Mesodermal cell (in vitro differentiated cells): ENCODE measurements around the gene CLIC5.

ENCODE experiments used
- H3K27ac ChIP-seq: 2 replicates; pipeline ENCODE4 v1.7.0; 2013; ENCODE audit warnings: mild to moderate bottlenecking, low read depth, low read length, moderate library complexity; ENCODE audit not compliant: severe bottlenecking
- H3K36me3 ChIP-seq: 2 replicates; pipeline ENCODE4 v1.7.1; 2013; ENCODE audit warnings: mild to moderate bottlenecking, low read length, moderate library complexity; ENCODE audit not compliant: control insufficient read depth, insufficient read depth
- H3K4me1 ChIP-seq: one replicate; pipeline ENCODE4 v1.7.1; 2013; ENCODE audit warnings: mild to moderate bottlenecking, low read length; ENCODE audit not compliant: insufficient read depth, control insufficient read depth, poor library complexity, severe bottlenecking
- H3K4me3 ChIP-seq: 2 replicates; pipeline ENCODE4 v1.7.0; 2013; ENCODE audit warnings: low read length, control low read depth, mild to moderate bottlenecking; ENCODE audit not compliant: insufficient read depth, poor library complexity, severe bottlenecking; ENCODE audit errors: extremely low read depth
- H3K9me3 ChIP-seq: 2 replicates; pipeline ENCODE4 v1.7.1; 2013; ENCODE audit warnings: mild to moderate bottlenecking, low read length, moderate library complexity; ENCODE audit not compliant: control insufficient read depth
- WGBS, 2 experiments: methylation state at CpG; one replicate each; pipeline ENCODE4 v1.1.5; 2013; ENCODE audit warnings: missing lambda C conversion rate in 2 of 2; ENCODE audit not compliant: insufficient coverage in 2 of 2; 5-methylcytosine and 5-hydroxymethylcytosine counted together

CLIC5 gene

DNA sequence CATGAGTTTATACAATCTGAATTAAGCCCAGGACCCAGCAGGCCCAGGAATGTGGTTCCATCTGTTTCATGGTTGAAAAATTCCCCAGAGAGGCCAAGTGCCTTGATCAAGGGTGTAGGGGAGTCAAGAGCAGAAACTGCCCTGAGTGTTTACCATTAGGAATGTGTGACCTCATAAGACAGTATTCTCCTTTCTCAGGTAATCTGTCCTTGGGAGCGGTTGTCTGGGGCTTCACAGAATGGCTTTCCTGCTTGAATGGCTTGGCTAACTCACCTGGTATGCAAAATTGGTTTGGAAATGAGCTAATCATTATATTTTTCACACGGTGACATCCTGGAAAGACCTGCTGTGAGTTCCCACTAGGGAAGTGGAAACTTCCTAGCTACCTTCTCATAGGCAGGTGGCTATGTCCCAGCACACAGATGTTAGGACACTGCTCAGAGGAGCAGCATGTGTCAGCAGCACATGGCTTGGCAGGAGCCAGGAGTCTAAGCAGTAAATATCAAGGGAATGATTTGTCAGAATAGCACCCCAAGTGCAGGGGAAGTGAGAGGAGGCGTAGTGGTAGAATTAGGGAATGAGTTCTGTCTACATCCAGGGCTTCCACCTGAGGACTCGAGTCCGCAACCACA, 17.7 kb downstream of the CLIC5 start:
- no peak overlapping the region for H3K4me3 ChIP-seq
- H3K4me1 ChIP-seq = no peaks in the 10 kb centered on the region
- no peaks in the 10 kb centered on the region for H3K36me3 ChIP-seq
- 73 to 89% methylated on average over 2 to 3 of the region's 5 CpGs for WGBS, 2 experiments
- no peaks in the 10 kb centered on the region for H3K9me3 ChIP-seq
- no peak overlapping the region for H3K27ac ChIP-seq

DNA sequence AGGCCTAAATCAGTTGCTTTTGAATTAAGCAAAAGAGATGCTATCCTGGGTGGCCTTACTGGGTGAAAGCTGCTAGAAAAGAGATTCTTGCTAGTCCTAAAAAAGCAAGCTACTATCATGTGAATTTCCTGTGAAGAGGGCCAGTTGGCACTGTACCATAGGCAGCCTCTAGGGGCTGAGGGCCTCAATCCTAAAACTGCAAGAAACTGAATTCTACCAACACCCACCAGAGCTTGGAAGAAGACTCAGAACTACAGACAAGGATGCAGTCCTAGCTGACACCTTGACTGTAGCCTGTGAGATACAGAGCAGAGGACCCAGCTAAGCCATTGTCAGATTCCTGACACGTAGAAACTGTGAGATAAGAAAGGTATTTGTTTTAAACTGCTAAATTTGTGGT, 24.5 kb downstream of the CLIC5 start:
- Histone ChIP-seq H3K4me3 (no peak overlapping the region), H3K36me3 (no peaks in the 10 kb centered on the region), H3K27ac (no peak overlapping the region), H3K4me1 (no peaks in the 10 kb centered on the region), H3K9me3 (no peaks in the 10 kb centered on the region)
- WGBS, 2 experiments = no CpG with 5 or more reads among the region's 1 CpG

DNA sequence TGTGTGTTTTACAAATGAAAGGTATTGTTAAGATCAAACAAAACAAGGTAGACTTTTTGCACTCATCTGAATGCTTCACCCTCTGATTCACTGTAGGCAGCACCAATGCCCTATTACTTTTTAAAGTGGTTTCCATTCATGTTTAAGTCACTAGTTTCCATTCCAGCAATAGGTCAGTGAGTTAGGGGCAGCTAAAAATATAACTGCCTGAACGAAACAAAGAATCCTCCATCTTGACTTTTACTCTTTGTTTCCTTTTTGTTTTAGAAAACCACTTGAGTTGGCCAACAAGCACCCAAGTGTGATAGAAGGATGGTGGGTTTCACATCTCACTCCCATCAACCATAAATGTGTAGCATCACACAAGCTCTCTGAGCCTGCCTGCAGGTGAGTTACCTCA, 25.5 kb downstream of the CLIC5 start:
- Histone ChIP-seq H3K36me3 (no peaks in the 10 kb centered on the region), H3K4me1 (no peaks in the 10 kb centered on the region), H3K27ac (no peak overlapping the region), H3K4me3 (no peak overlapping the region), H3K9me3 (no peaks in the 10 kb centered on the region)
- no CpG with 5 or more reads among the region's 1 CpG for WGBS, 2 experiments

DNA sequence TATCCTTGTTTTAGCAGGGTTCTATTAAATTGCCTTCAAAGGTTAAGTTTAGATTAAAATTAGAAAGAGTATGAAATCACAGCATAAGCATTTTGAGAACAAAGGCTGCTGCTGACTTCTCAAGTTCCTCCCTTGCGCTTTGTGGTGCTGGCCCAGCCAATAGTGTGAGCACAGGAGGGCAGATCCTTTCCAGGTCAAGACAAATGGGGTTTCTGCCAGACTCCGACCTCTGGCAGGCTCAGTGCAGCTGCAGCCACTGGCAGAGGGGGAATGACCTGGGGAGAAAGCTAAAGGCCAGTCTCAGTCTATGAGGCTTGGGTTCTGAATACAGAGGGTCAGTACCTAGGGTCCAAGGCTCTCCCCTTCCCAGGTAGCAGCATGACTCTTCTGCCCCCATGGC, 27.0 kb downstream of the CLIC5 start:
- Histone ChIP-seq H3K9me3 (no peaks in the 10 kb centered on the region), H3K4me3 (no peak overlapping the region), H3K36me3 (no peaks in the 10 kb centered on the region), H3K4me1 (no peaks in the 10 kb centered on the region), H3K27ac (no peak overlapping the region)
- WGBS, 2 experiments = 74 to 86% methylated on average over 2 of the region's 2 CpGs

DNA sequence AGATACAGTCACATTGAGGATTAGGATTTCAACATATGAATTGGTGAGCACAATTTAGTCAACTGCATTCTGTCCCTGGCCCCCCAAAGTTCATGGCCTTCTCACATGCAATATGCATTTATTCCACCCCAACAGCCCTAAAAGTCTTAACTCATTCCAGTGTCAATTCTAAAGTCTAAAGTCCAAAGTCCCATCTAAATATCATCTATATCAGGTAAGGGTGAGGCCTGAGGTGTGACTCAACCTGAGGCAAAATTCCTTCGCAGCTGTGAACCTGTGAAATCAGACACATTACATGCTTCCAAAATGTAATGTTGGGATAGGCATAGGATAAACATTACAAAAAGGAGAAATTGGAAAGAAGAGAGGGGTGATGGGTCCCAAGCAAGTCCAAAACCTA, 27.8 kb downstream of the CLIC5 start:
- no peak overlapping the region for H3K27ac ChIP-seq
- no peak overlapping the region for H3K4me3 ChIP-seq
- H3K4me1 ChIP-seq = no peaks in the 10 kb centered on the region
- no peaks in the 10 kb centered on the region for H3K9me3 ChIP-seq
- H3K36me3 ChIP-seq = no peaks in the 10 kb centered on the region
- WGBS, 2 experiments = no CpG with 5 or more reads among the region's 1 CpG

DNA sequence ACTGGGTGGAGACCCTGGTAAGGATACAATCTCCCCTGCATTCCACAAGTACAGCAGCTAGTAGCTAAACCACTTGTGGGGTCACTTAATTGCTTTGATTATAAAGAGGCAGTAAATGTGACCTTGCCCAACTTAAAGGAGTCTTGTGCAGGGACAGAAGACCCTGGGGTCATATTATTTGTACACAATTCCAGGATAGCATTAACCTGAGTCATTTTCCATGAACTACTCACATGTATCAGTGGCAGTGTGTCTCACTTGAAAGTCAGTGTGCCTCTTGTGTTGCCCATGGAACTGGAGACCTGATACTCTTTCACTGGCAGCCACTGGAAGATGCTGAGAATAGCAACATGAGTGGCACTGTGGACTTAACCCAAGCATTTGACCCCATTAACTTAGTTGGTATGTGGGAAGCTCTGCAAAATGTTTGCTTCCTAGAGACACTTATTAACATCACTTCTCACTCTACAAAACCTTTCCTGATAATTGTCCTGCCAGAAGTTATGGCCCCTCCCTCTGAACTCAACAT, 28.9 kb downstream of the CLIC5 start:
- Histone ChIP-seq H3K27ac (no peak overlapping the region), H3K4me1 (no peaks in the 10 kb centered on the region), H3K9me3 (no peaks in the 10 kb centered on the region), H3K4me3 (no peak overlapping the region), H3K36me3 (no peaks in the 10 kb centered on the region)

DNA sequence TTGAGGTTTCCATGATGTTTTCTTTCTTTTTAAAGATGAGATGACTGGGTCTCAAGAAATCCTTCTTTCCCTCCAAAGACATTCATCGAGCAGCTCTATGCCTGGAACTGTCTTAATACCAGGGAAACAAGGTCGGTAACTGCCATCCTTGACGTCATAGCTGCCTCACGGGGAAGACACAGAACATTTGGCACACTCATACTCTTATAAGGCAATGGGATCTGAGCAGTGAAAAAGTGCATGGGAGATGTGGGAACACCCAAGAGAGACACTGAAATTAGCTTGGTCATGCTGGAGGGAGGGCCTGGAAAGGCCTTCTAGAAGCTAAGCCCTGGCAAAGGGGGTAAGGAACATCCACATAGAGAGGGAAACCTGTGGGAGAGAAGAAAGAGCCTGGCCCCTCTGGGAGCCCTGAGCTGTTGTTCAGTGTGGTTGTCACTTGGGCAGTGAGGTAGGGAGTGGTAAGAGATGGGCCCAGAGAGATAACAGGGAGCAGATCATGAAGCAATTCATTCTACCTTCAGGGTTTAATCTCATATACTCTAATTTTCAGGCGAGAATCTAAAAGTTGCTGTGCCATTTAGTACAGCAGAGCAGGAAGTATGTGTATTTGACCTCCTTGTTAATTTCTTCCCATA, 30.8 kb downstream of the CLIC5 start:
- H3K27ac ChIP-seq = no peak overlapping the region
- 81% methylated on average over 4 of the region's 5 CpGs; no CpG with 5 or more reads in 1 of the 2 experiments for WGBS, 2 experiments
- no peaks in the 10 kb centered on the region for H3K9me3 ChIP-seq
- no peaks in the 10 kb centered on the region for H3K36me3 ChIP-seq
- H3K4me3 ChIP-seq = no peak overlapping the region
- H3K4me1 ChIP-seq = no peaks in the 10 kb centered on the region

DNA sequence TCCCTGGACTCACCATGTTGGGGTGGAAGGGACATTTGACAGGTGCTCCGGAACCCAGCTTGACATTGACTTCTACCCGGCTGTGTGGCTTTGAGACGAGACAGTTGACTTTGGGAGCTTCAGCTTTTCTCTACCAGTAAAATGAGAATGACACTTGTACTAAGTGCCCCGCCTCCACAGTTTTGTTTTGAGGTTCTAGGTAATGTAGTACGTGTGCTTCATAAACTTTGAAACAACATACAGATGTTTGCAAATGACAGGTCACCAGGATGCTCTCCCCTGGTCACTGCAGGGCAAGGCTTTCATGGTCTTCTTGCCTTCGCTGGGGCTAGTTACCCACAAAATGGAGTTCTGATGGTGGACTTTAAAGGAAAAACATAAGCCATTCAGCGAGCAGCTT, 31.3 kb downstream of the CLIC5 start:
- H3K36me3 ChIP-seq = no peaks in the 10 kb centered on the region
- no peak overlapping the region for H3K4me3 ChIP-seq
- no peaks in the 10 kb centered on the region for H3K4me1 ChIP-seq
- no peak overlapping the region for H3K27ac ChIP-seq
- WGBS, 2 experiments = 91 to 100% methylated on average over 4 of the region's 7 CpGs
- H3K9me3 ChIP-seq = no peaks in the 10 kb centered on the region

DNA sequence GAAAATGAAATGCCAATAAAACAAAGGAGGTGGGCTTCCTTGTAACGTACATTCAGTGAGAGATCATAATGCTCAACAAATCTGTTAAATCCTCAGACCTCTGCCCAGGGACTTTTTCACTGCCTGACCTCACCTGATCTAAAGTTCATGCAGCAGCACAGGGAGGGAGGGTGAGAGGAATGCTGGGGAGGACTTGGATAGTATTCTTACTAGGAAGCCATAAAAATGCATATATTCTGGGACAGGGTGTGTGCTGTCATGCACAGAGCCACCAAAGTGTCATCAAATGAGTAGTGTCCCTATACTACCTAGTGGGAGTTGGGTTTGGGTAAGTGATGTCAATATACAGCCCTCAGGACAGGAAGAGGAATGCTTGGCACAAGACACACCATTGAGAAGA, 32.6 kb downstream of the CLIC5 start:
- no peaks in the 10 kb centered on the region for H3K36me3 ChIP-seq
- no peak overlapping the region for H3K27ac ChIP-seq
- WGBS, 2 experiments = no CpG with 5 or more reads among the region's 1 CpG
- no peaks in the 10 kb centered on the region for H3K9me3 ChIP-seq
- H3K4me3 ChIP-seq = no peak overlapping the region
- no peaks in the 10 kb centered on the region for H3K4me1 ChIP-seq

DNA sequence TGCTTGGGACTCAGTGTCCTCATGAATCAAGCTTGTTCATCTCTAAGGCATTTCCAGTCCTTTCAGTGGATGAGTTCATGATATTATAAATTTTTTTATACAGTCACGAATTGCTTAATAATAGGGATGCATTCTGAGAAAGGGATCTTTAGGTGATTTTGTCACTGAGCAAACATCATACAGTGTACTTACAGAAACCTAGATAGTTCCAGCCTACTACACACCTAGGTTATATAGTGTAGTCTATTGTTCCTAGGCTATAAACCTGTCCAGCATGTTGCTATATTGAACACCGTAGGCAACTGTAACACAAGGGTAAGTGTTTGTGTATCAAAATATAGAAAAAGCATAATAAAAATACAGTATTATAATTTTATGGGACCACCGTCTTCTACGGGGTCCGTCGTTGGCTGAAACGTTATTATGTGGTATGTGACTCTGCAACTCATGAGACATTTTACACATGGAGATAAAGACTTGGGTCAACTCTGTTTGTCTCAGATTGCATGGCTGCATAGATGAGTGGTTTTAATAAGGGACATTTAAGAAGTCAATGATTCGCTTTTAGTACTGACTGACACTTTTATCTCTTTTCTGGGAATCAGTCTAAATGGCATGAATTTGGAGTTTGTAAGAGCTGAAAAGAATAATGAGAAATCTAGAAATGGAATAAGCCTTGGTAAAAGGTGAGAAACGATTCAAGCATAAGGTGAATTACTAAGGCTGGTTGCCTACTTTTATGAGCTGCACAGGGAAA, 33.2 kb downstream of the CLIC5 start:
- Histone ChIP-seq H3K4me1 (no peaks in the 10 kb centered on the region), H3K4me3 (no peak overlapping the region), H3K9me3 (no peaks in the 10 kb centered on the region), H3K27ac (no peak overlapping the region), H3K36me3 (no peaks in the 10 kb centered on the region)
- 88 to 91% methylated on average over 2 to 6 of the region's 9 CpGs for WGBS, 2 experiments

DNA sequence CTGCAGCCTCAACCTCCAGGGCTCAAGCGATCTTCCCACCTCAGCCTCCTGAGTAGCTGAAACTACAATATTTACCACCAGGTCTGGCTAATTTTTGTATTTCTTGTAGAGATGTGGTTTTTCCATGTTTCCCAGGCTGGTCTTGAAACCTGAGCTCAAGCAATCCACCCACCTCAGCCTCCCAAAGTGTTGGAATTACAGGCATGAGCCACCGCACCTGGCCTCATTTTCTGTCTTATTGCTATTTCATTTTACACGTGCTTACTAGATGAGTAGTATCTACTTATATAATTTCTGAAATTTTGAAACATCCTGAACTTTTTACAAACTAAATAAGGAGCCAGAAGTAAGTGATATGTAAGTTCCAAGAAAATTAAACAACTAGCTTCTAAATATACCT, 34.6 kb downstream of the CLIC5 start:
- H3K4me3 ChIP-seq = no peak overlapping the region
- no CpG with 5 or more reads among the region's 3 CpGs for WGBS, 2 experiments
- no peaks in the 10 kb centered on the region for H3K36me3 ChIP-seq
- H3K4me1 ChIP-seq = no peaks in the 10 kb centered on the region
- H3K27ac ChIP-seq = no peak overlapping the region
- H3K9me3 ChIP-seq = peaks cover 3% of the 10 kb centered on the region
